Upper lobe of left lung (tissue), 4 donors: ENCODE results near the gene TBC1D19.

Experiments used
- POLR2A ChIP-seq, 4 donors: fragments of 450-650 bp; IDR thresholded peaks; one replicate each; pipeline ENCODE4 v1.5.1; 2016 to 2017; ENCODE audit warnings: antibody characterized with exemption in 4 of 4, mild to moderate bottlenecking in 2 of 4
- TF ChIP-seq, protein P1 (sequence below), 6 experiments: fragments of 450-650 bp in 4 of 6; fragments of 200-600 bp in 2 of 6; sonication (generic) in 2 of 6; IDR thresholded peaks; one replicate each; pipeline ENCODE4 v1.5.1; 2016 to 2019; ENCODE audit warnings: antibody characterized with exemption in 6 of 6

GRCh38 chr4:26557164-26557563 is 26.7 kb upstream of the TBC1D19 start:
- TF ChIP-seq, protein P1, sequence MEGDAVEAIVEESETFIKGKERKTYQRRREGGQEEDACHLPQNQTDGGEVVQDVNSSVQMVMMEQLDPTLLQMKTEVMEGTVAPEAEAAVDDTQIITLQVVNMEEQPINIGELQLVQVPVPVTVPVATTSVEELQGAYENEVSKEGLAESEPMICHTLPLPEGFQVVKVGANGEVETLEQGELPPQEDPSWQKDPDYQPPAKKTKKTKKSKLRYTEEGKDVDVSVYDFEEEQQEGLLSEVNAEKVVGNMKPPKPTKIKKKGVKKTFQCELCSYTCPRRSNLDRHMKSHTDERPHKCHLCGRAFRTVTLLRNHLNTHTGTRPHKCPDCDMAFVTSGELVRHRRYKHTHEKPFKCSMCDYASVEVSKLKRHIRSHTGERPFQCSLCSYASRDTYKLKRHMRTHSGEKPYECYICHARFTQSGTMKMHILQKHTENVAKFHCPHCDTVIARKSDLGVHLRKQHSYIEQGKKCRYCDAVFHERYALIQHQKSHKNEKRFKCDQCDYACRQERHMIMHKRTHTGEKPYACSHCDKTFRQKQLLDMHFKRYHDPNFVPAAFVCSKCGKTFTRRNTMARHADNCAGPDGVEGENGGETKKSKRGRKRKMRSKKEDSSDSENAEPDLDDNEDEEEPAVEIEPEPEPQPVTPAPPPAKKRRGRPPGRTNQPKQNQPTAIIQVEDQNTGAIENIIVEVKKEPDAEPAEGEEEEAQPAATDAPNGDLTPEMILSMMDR (IDR thresholded peaks at IDR 0.05): no peak
- TF ChIP-seq POLR2A (IDR thresholded peaks at IDR 0.05): no peak
